Activated T-cell treated with anti-CD3 and anti-CD28 coated beads for 24 hours (primary cell): ENCODE measurements around the gene CALML4.
"Not testable (repeated sequence)": the region's sequence is repeated elsewhere in the genome, so short reads cannot be mapped to it uniquely, and the experiment has no call there.

Experiments
- DNase-seq: peaks from one replicate; pipeline ENCODE4 v3.0.0-alpha.2; 2020; ENCODE audit warnings: low read depth

Gene CALML4

GRCh38 chr15:68224546-68225250, 19.6 kb upstream of the CALML4 start:
- no peak for DNase-seq

- DNase-seq: no peak
These were observed 19.0 kb upstream of the CALML4 start for GRCh38 chr15:68224108-68224507.

- no peak for DNase-seq
These were observed 18.0 kb upstream of the CALML4 start for GRCh38 chr15:68223171-68223570.

- not testable (repeated sequence) for DNase-seq
These were observed 17.3 kb upstream of the CALML4 start for GRCh38 chr15:68222432-68222743.

GRCh38 chr15:68221530-68222431, 16.6 kb upstream of the CALML4 start:
- DNase-seq: not testable (repeated sequence)

- no peak for DNase-seq
These were observed 15.8 kb upstream of the CALML4 start for GRCh38 chr15:68220967-68221366.

GRCh38 chr15:68220489-68220888, 15.4 kb upstream of the CALML4 start:
- DNase-seq: no peak

- DNase-seq: no peak
These were observed 14.0 kb upstream of the CALML4 start for GRCh38 chr15:68218847-68219798.

- DNase-seq: no peak
These were observed 13.2 kb upstream of the CALML4 start for GRCh38 chr15:68218331-68218730.

GRCh38 chr15:68217341-68217740, 12.2 kb upstream of the CALML4 start:
- no peak for DNase-seq

DNA sequence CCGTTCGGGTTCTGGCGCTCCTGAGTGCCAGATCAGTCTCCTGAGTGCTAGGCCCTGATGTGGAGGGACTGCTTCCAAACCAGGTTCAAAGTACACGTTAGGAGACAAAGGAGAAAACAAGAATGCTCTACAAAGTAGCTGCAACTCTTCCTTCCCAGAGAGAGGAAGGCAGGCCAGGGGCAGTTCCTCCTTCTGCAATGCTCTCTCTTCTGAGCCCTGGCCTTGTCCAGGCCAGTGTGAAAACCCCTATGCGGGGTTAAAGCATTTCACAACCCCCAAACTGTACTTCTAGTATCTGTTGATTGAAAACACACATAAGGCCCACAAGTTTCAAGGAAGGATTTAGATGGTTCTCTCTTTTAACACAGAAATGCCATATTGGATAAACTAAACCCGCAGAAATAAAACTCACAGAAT, 9.7 kb upstream of the CALML4 start:
- no peak for DNase-seq

DNA sequence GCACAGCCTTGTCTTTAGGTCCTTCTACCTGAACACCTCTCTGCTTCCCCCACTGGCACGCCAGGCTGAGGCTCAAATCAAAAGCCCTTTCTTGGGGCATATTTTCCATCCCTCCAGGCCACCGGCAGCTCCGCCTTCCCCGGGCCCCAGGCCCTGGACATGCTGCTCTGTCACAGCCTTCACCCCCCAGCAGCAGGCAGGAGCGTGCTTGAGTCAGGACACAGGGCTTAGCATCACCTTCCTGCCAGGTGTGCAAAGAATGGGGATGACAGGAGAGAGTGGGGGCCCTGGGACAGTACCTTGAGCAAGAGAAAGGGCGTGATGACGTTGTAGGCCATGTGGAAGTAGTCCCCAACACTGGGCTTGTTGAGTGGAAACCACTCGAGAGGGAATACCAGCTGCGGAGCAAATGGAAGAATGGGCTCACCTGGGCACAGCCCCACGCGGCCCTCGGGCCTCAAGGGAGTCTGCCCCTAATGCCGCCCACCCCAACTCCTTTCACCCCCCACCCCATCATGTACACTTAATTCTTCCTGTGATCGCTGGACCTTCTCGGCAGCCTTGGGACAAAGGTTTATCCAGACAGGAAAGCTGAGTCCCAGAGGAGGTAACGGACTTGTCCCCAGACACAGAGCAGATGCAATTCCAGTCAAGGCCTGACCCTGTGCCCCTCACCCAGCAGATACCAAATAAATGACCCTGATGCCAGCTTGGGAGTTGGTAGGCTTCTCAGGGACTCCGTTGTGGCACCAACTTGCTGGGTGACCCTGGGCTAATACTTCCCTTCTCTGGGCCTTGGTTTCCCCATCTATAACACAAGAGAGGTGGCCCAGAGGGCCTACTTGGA, 9.1 kb upstream of the CALML4 start:
- no peak for DNase-seq

DNA sequence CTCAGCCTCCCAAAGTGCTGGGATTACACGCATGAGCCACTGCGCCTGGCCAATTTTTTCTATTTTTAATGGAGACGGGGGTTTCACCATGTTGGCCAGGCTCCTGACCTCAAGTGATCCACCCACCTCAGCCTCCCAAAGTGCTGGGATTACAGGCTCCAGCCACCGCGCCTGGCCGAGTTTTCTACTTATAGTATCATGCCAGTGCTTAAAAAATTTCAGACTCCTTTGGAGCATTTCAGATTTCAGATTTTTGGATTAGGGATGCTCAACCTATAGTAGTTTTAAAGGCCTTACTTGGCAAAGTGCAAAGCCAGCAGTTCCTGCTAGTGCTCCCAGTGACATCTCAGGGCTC, 8.3 kb upstream of the CALML4 start:
- DNase-seq: not testable (repeated sequence)

- DNase-seq: no peak
These were observed 6.7 kb upstream of the CALML4 start for GRCh38 chr15:68211656-68212320.

DNA sequence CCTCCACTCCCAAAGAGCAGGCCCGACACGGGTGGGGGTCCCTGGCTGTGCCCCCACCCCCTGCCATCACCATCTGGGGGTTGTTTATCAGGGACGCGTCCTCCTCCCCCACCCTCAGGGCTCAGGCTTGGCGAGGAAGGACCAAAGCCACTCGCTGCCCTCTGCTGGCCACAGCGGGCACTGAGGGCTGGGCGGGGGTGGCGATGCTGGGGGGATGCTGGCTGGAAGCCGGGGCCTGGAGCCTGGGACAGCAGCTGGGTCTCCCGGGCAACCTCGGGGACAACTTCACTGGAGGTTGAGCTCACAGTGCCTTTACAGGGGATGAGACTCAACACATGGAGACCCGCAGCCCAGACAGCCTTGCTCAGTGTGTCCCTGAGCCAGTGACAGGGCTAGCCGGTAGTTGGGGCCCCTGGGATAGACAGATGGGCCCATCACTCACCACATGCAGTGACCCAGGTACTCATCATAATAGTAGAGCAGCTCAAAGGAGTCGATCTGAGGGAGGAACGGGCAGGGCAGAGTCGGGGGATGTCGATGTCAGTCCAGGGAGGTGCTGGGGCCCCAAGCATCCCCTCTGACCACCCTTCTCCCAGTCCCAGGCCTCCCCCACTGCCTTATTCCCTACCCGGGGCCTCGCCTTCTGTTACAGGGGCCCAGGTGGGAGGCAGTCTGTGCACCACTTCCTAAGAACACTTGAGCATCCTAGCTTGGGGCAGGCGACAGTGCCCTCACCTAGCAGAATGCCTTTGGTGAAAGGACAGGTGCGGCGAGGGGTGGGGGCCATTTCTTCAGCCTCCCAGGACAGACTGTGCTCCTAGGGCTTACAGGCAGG, 5.9 kb upstream of the CALML4 start:
- peak; percentile 36 for DNase-seq

DNA sequence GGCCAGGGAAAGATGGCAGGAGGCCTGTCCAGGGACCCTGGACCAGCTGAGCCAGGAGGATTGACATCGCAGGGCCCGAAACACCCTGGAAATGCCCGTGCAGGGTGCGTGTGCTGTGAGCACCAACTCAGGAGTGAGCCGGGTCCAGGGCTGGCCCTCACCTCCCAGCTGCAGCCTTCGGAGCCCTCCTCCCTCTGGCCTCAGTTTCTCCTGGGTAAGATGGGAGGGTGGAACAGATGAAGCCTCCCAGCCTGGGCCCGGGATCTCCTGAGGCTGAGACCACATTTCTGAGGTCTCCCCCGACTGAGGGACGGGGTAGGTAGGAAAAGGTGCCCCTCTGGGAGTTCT, 5.3 kb upstream of the CALML4 start:
- no peak for DNase-seq

- peak; percentile 35 for DNase-seq
These were observed 4.7 kb upstream of the CALML4 start for GRCh38 chr15:68209735-68210408.

DNA sequence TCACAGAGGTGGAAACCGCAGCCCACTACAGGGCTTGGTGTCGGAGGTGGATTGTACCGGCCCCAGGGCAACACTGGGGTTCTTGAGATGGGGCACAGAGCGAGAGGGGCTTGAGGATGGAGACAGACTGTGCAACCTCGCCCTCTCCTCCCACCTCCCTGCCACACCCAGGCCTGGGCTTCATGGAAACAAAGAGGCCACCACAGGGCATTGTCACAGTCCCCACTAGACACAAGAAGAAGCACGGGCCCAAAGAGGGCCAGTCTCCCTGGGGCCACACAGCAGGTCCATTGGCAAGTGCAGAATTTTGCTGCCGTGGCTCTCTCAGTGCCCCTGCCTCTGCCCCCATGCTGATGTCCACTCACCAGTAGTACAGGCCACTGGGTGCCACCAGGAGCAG, 4.1 kb upstream of the CALML4 start:
- no peak for DNase-seq

DNA sequence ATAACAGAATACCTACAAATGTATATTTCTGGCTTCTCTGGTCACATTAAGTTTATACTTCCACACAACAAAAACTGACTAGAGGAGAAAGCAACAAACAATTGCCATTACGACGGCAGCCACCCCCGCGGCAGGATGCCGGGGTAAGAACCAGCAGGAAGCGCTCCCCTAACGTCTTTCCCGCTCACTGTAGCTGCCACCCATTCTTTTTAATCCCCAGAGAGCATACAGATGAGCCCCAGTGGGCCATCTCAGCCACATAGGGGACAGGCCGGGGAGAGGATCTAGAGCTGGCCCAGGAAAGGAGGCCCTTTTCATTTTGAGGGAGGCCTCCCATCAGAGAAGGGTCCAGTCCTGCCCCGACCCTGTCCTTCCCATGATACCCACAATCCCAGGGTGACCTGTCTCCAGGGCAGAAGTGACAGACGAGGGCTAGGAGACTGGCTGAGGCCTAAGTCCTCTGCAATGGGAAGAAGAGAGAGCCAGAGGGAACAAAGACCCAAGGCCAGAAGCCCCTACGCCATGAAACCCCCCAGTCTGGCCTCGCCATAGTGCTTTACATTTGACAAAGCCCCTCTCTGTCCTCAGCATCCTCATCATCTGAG, 3.6 kb upstream of the CALML4 start:
- DNase-seq: no peak
